KMS-11 (cell line): ENCODE results near the gene NYAP1.
"Not testable (repeated sequence)": the region's sequence is repeated elsewhere in the genome, so short reads cannot be mapped to it uniquely, and the experiment has no call there.

Experiments
- H2AFZ ChIP-seq: fragments of 200-600 bp; sonication (generic); 2 replicates; pipeline ENCODE4 v1.6.1; 2016; ENCODE audit warnings: antibody characterized with exemption, mixed run types, low read depth
- H3K27ac ChIP-seq: fragments of 200-600 bp; sonication (generic); 2 replicates; pipeline ENCODE4 v1.6.1; 2016; ENCODE audit warnings: mild to moderate bottlenecking, mixed run types
- H3K27me3 ChIP-seq: fragments of 200-600 bp; sonication (generic); 2 replicates; pipeline ENCODE4 v1.6.1; 2017; ENCODE audit warnings: mild to moderate bottlenecking, low read depth, mixed run types, moderate library complexity; ENCODE audit not compliant: insufficient read depth
- H3K36me3 ChIP-seq: fragments of 200-600 bp; sonication (generic); 2 replicates; pipeline ENCODE4 v1.6.1; 2017; ENCODE audit warnings: mild to moderate bottlenecking, mixed run types; ENCODE audit not compliant: insufficient read depth
- H3K4me1 ChIP-seq: fragments of 200-600 bp; sonication (generic); 2 replicates; pipeline ENCODE4 v1.6.1; 2016; ENCODE audit warnings: mild to moderate bottlenecking, low read depth, mixed run types; ENCODE audit not compliant: poor library complexity, severe bottlenecking
- H3K4me2 ChIP-seq: fragments of 200-600 bp; sonication (generic); 2 replicates; pipeline ENCODE4 v1.7.0; 2016; ENCODE audit warnings: mild to moderate bottlenecking, mixed run types
- H3K4me3 ChIP-seq: fragments of 200-600 bp; sonication (generic); IDR thresholded peaks from 2 replicates; pipeline ENCODE4 v1.6.1; 2017; ENCODE audit warnings: low read depth, low read length, mixed read lengths; ENCODE audit not compliant: insufficient read depth
- H3K79me2 ChIP-seq: fragments of 200-600 bp; sonication (generic); 2 replicates; pipeline ENCODE4 v1.6.1; 2016; ENCODE audit warnings: low read depth, mixed run types; ENCODE audit not compliant: insufficient read depth
- H3K9ac ChIP-seq: fragments of 200-600 bp; sonication (generic); 2 replicates; pipeline ENCODE4 v1.6.1; 2016; ENCODE audit warnings: mild to moderate bottlenecking, mixed run types
- H4K20me1 ChIP-seq: fragments of 200-600 bp; sonication (generic); 2 replicates; pipeline ENCODE4 v1.6.1; 2016; ENCODE audit warnings: mild to moderate bottlenecking, mixed run types; ENCODE audit not compliant: insufficient read depth
- CTCF ChIP-seq: fragments of 200-600 bp; sonication (generic); conservative IDR thresholded peaks from 2 replicates; pipeline ENCODE4 v1.6.1; 2017; ENCODE audit warnings: low read depth, mild to moderate bottlenecking, antibody characterized with exemption, low read length, moderate library complexity, mixed read lengths

Gene NYAP1

GRCh38 chr7:100532165-100533022 lies 48.7 kb downstream of the NYAP1 start:
- no peaks in the 10 kb centered on the region for H3K79me2 ChIP-seq
- no peak overlapping the region for H2AFZ ChIP-seq
- no peak overlapping the region for H3K9ac ChIP-seq
- H4K20me1 ChIP-seq, result no peaks in the 10 kb centered on the region
- no peak overlapping the region for H3K27ac ChIP-seq
- H3K27me3 ChIP-seq, result no peaks in the 10 kb centered on the region
- H3K4me2 ChIP-seq, result no peak overlapping the region
- no peak for TF ChIP-seq CTCF
- H3K4me1 ChIP-seq, result peaks cover 14% of the 10 kb centered on the region
- no peaks in the 10 kb centered on the region for H3K36me3 ChIP-seq
- no peak overlapping the region for H3K4me3 ChIP-seq

GRCh38 chr7:100535982-100536381 lies 52.3 kb downstream of the NYAP1 start:
- not testable (repeated sequence) for H3K27me3 ChIP-seq, H3K27ac ChIP-seq, H3K36me3 ChIP-seq, H4K20me1 ChIP-seq, H2AFZ ChIP-seq, H3K4me2 ChIP-seq, H3K4me3 ChIP-seq, H3K79me2 ChIP-seq, H3K9ac ChIP-seq
- peaks cover 20% of the 10 kb centered on the region for H3K4me1 ChIP-seq

GRCh38 chr7:100536695-100537094 lies 53.0 kb downstream of the NYAP1 start:
- H3K4me3 ChIP-seq, H2AFZ ChIP-seq, H3K79me2 ChIP-seq, H3K27me3 ChIP-seq, H4K20me1 ChIP-seq, H3K36me3 ChIP-seq, H3K27ac ChIP-seq, H3K4me2 ChIP-seq, H3K9ac ChIP-seq: not testable (repeated sequence)
- H3K4me1 ChIP-seq, result peaks cover 18% of the 10 kb centered on the region

- Histone ChIP-seq H4K20me1 (no peaks in the 10 kb centered on the region), H2AFZ (peak overlapping the region; percentile 87), H3K36me3 (no peaks in the 10 kb centered on the region), H3K27ac (peak overlapping the region; percentile 42), H3K79me2 (no peaks in the 10 kb centered on the region), H3K4me1 (peaks cover 15% of the 10 kb centered on the region), H3K4me2 (peak overlapping the region; percentile 95), H3K9ac (peak overlapping the region; percentile 33; the same call in 1 of the 2 replicates), H3K27me3 (no peaks in the 10 kb centered on the region), H3K4me3 (no peak overlapping the region)
- no peak for TF ChIP-seq CTCF
These were observed 54.6 kb downstream of the NYAP1 start for GRCh38 chr7:100538348-100538653.

- H3K79me2 ChIP-seq, result no peaks in the 10 kb centered on the region
- H4K20me1 ChIP-seq, result no peaks in the 10 kb centered on the region
- H3K27me3 ChIP-seq, result no peaks in the 10 kb centered on the region
- no peak for TF ChIP-seq CTCF
- peak within 1 kb of the TSS; percentile 33; the same call in 1 of the 2 replicates for H3K9ac ChIP-seq
- H3K36me3 ChIP-seq, result no peaks in the 10 kb centered on the region
- no peak within 1 kb of the TSS for H3K4me3 ChIP-seq
- H3K27ac ChIP-seq, result peak within 1 kb of the TSS; percentile 42
- peaks cover 15% of the 10 kb centered on the region for H3K4me1 ChIP-seq
- peak within 1 kb of the TSS; percentile 95 for H3K4me2 ChIP-seq
- H2AFZ ChIP-seq, result peak within 1 kb of the TSS; percentile 90
These were observed 55.1 kb downstream of the NYAP1 start, which contains the start of gene AGFG2 for GRCh38 chr7:100538654-100539435. Gene AGFG2, plus strand, starts transcription at chr7:100539203. Its CDS starts 144 bp downstream, at chr7:100539347.
